ENCODE data around the gene BCR. TPM values are rescaled to one million over a fixed set of nuclear protein-coding genes. Genes with fewer than 3 reads are reported as not detected.

The BCR gene
- total RNA-seq, 1 experiment from 2014 or later: 77.0 TPM

DNA sequence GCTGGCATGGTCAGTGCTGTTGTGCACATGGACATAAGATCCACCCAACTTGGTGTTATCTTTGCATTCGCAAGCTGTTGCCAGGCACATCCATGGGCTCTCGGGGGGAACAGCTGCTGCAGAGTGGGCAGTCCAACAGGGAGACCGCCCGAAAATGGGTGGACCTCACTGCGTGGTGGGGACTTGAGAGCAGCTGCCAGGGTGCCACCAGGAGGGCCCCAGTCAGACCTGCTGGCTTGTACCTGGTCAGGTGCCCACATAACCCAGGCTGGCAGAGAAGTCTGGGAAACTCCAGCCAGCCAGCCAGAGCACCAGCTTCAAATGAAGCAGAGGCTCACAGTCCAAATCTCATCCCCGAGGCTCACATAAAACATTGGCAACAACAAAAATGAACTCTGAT, 120.2 kb downstream of the BCR start:
- TF ChIP-seq, protein P1, sequence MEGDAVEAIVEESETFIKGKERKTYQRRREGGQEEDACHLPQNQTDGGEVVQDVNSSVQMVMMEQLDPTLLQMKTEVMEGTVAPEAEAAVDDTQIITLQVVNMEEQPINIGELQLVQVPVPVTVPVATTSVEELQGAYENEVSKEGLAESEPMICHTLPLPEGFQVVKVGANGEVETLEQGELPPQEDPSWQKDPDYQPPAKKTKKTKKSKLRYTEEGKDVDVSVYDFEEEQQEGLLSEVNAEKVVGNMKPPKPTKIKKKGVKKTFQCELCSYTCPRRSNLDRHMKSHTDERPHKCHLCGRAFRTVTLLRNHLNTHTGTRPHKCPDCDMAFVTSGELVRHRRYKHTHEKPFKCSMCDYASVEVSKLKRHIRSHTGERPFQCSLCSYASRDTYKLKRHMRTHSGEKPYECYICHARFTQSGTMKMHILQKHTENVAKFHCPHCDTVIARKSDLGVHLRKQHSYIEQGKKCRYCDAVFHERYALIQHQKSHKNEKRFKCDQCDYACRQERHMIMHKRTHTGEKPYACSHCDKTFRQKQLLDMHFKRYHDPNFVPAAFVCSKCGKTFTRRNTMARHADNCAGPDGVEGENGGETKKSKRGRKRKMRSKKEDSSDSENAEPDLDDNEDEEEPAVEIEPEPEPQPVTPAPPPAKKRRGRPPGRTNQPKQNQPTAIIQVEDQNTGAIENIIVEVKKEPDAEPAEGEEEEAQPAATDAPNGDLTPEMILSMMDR (conservative IDR thresholded peaks at IDR 0.05): no peak
- Histone ChIP-seq H3K9me3 (ENCODE audit: control insufficient read depth, low read depth, low read length) (no peaks in the 10 kb centered on the region), H3K14ac (ENCODE audit: insufficient read depth, low read length) (no peak overlapping the region), H2BK12ac (ENCODE audit: insufficient read length, low read depth, low read length) (no peak overlapping the region), H3K18ac (ENCODE audit: insufficient read length, low read depth, low read length) (no peak overlapping the region), H3K23me2 (ENCODE audit: insufficient read length, low read depth, low read length, poor library complexity, severe bottlenecking) (no peaks in the 10 kb centered on the region), H3K4me2 (ENCODE audit: insufficient read depth, insufficient read length, low read length) (no peak overlapping the region), H2BK5ac (ENCODE audit: insufficient read length, low read length) (no peak overlapping the region), H4K91ac (ENCODE audit: insufficient read length, low read depth, low read length) (no peak overlapping the region), H2AK5ac (ENCODE audit: insufficient read length, low read length) (no peak overlapping the region), H3K56ac (ENCODE audit: insufficient read length, low read depth, low read length) (no peak overlapping the region), H3K79me1 (ENCODE audit: insufficient read depth, low read depth, low read length, poor library complexity, severe bottlenecking) (no peaks in the 10 kb centered on the region), H3K4ac (ENCODE audit: low read depth, low read length) (no peak overlapping the region), H2AFZ (ENCODE audit: low read length) (no peak overlapping the region), H3K27me3 (ENCODE audit: insufficient read depth, low read length) (no peaks in the 10 kb centered on the region), H2BK120ac (ENCODE audit: low read depth, low read length, poor library complexity, severe bottlenecking) (no peak overlapping the region), H3K9ac (ENCODE audit: extremely low read depth, insufficient read length, low read length) (no peak overlapping the region), H4K5ac (ENCODE audit: insufficient read length, low read depth, low read length) (no peak overlapping the region), H2BK20ac (ENCODE audit: low read depth, low read length, poor library complexity, severe bottlenecking) (no peak overlapping the region), H3K79me2 (ENCODE audit: insufficient read depth, low read length) (no peaks in the 10 kb centered on the region), H4K8ac (replicated peaks; ENCODE audit: insufficient read length, low read depth, low read length) (no peak overlapping the region), H4K20me1 (ENCODE audit: control insufficient read depth, insufficient read depth, insufficient read length) (no peaks in the 10 kb centered on the region), H2BK15ac (ENCODE audit: low read depth, low read length) (no peak overlapping the region), H3T11ph (ENCODE audit: low read length) (no peak overlapping the region), H3K4me1 (ENCODE audit: insufficient read depth, low read length) (no peaks in the 10 kb centered on the region), H3K27ac (ENCODE audit: insufficient read length, low read depth, low read length) (no peak overlapping the region), H3K23ac (ENCODE audit: insufficient read length, low read depth, low read length) (no peak overlapping the region)
- DNase-seq: no peak
- H3K4me3 Mint-ChIP-seq: no peak overlapping the region
- no peak overlapping the region for H3K27ac Mint-ChIP-seq
- H3K36me3 Mint-ChIP-seq (ENCODE audit: insufficient read depth in 1 of 3, low read depth in 3 of 3): peaks cover 26 to 79% (median 66%) of the 10 kb centered on the region in 3 experiments; a peak in 6 of 7 replicates
- no peaks in the 10 kb centered on the region for H3K27me3 Mint-ChIP-seq (ENCODE audit: low read depth)
- no peaks in the 10 kb centered on the region for H3K9me3 Mint-ChIP-seq
- H3K4me1 Mint-ChIP-seq: no peaks in the 10 kb centered on the region
- no CpG with 5 or more reads among the region's 6 CpGs for WGBS (ENCODE audit: extremely low coverage, insufficient read length, low lambda C conversion rate)
